ENCODE data around the gene B4GALT7.

Gene B4GALT7

GRCh38 chr5:177591690-177592009 is 8.3 kb upstream of the B4GALT7 start:
- TF ChIP-seq CTCF (conservative IDR thresholded peaks at IDR 0.05; ENCODE audit: low read depth, low read length): no peak
- no peak overlapping the region for H3K27ac ChIP-seq
- peak overlapping the region; percentile 86 for H2AFZ ChIP-seq (ENCODE audit: low read depth)
- H3K4me2 ChIP-seq: peak overlapping the region; percentile 68
- no peaks in the 10 kb centered on the region for H3K36me3 ChIP-seq (ENCODE audit: insufficient read depth)
- no peaks in the 10 kb centered on the region for H4K20me1 ChIP-seq (ENCODE audit: insufficient read depth)
- H3K79me2 ChIP-seq (ENCODE audit: insufficient read depth, low read depth): peaks cover 8% of the 10 kb centered on the region; the same call in 1 of the 2 replicates
- H3K27me3 ChIP-seq (ENCODE audit: insufficient read depth, low read depth): peaks cover 2% of the 10 kb centered on the region; the same call in 1 of the 2 replicates
- peak overlapping the region; percentile 70 for H3K9ac ChIP-seq
- H3K4me3 ChIP-seq (IDR thresholded peaks at IDR 0.05; ENCODE audit: insufficient read depth, low read depth, low read length): no peak overlapping the region
- H3K4me1 ChIP-seq (ENCODE audit: low read depth, poor library complexity, severe bottlenecking): peaks cover 12% of the 10 kb centered on the region

GRCh38 chr5:177592010-177592834 is 7.7 kb upstream of the B4GALT7 start, which contains the start of gene TMED9:
TSS of gene TMED9 (plus strand) at chr5:177592203. CDS start at chr5:177592215, 12 bp downstream.
- Histone ChIP-seq H3K27ac (no peak within 1 kb of the TSS; the same call in 1 of the 2 replicates), H3K36me3 (ENCODE audit: insufficient read depth) (no peaks in the 10 kb centered on the region), H3K4me1 (ENCODE audit: low read depth, poor library complexity, severe bottlenecking) (peaks cover 12% of the 10 kb centered on the region), H2AFZ (ENCODE audit: low read depth) (peak within 1 kb of the TSS; percentile 86), H3K27me3 (ENCODE audit: insufficient read depth, low read depth) (peaks cover 2% of the 10 kb centered on the region; the same call in 1 of the 2 replicates), H3K4me3 (IDR thresholded peaks at IDR 0.05; ENCODE audit: insufficient read depth, low read depth, low read length) (no peak within 1 kb of the TSS), H3K79me2 (ENCODE audit: insufficient read depth, low read depth) (peaks cover 8% of the 10 kb centered on the region; the same call in 1 of the 2 replicates), H3K4me2 (peak within 1 kb of the TSS; percentile 68), H4K20me1 (ENCODE audit: insufficient read depth) (no peaks in the 10 kb centered on the region), H3K9ac (peak within 1 kb of the TSS; percentile 70)
- TF ChIP-seq CTCF (conservative IDR thresholded peaks at IDR 0.05; ENCODE audit: low read depth, low read length): no peak

GRCh38 chr5:177592905-177593304 is 7.0 kb upstream of the B4GALT7 start:
- Histone ChIP-seq H3K36me3 (ENCODE audit: insufficient read depth) (no peaks in the 10 kb centered on the region), H3K9ac (peak overlapping the region; percentile 70; the same call in 1 of the 2 replicates), H3K27me3 (ENCODE audit: insufficient read depth, low read depth) (peaks cover 2% of the 10 kb centered on the region; the same call in 1 of the 2 replicates), H4K20me1 (ENCODE audit: insufficient read depth) (no peaks in the 10 kb centered on the region), H3K4me3 (IDR thresholded peaks at IDR 0.05; ENCODE audit: insufficient read depth, low read depth, low read length) (no peak overlapping the region), H3K79me2 (ENCODE audit: insufficient read depth, low read depth) (peaks cover 8% of the 10 kb centered on the region; the same call in 1 of the 2 replicates), H3K27ac (no peak overlapping the region; the same call in 1 of the 2 replicates), H2AFZ (ENCODE audit: low read depth) (no peak overlapping the region), H3K4me2 (peak overlapping the region; percentile 40; the same call in 1 of the 2 replicates), H3K4me1 (ENCODE audit: low read depth, poor library complexity, severe bottlenecking) (peaks cover 12% of the 10 kb centered on the region)
- TF ChIP-seq CTCF (conservative IDR thresholded peaks at IDR 0.05; ENCODE audit: low read depth, low read length): no peak

GRCh38 chr5:177593511-177593910 is 6.4 kb upstream of the B4GALT7 start:
- Histone ChIP-seq H3K36me3 (ENCODE audit: insufficient read depth) (no peaks in the 10 kb centered on the region), H3K27me3 (ENCODE audit: insufficient read depth, low read depth) (no peaks in the 10 kb centered on the region), H3K79me2 (ENCODE audit: insufficient read depth, low read depth) (peaks cover 8% of the 10 kb centered on the region; the same call in 1 of the 2 replicates), H3K4me2 (0 out of 2 replicates have a peak overlapping the region, but pooled peaks have one; percentile 40), H3K4me1 (ENCODE audit: low read depth, poor library complexity, severe bottlenecking) (peaks cover 13% of the 10 kb centered on the region), H4K20me1 (ENCODE audit: insufficient read depth) (no peaks in the 10 kb centered on the region), H2AFZ (ENCODE audit: low read depth) (no peak overlapping the region), H3K27ac (no peak overlapping the region), H3K4me3 (IDR thresholded peaks at IDR 0.05; ENCODE audit: insufficient read depth, low read depth, low read length) (no peak overlapping the region), H3K9ac (no peak overlapping the region)
- TF ChIP-seq CTCF (conservative IDR thresholded peaks at IDR 0.05; ENCODE audit: low read depth, low read length): no peak

Measured in KMS-11 (cell line).